Duodenal mucosa (tissue), 2 donors: ENCODE results near the gene ANKRD33B.
A peak's percentile ranks its signal among the peaks of the same experiment; 100 is the strongest.

ENCODE experiments used
- H3K27ac ChIP-seq: one replicate; pipeline ENCODE4 v1.7.0; 2013; ENCODE audit warnings: low read depth, low read length
- H3K27me3 ChIP-seq, 2 donors: one replicate each; pipeline ENCODE4 v1.7.0; 2013; ENCODE audit warnings: low read length in 2 of 2, control low read depth in 1 of 2; ENCODE audit not compliant: insufficient read depth in 2 of 2, control insufficient read depth in 1 of 2
- H3K36me3 ChIP-seq, 2 donors: one replicate each; pipeline ENCODE4 v1.7.0; 2013; ENCODE audit warnings: low read length in 2 of 2, control low read depth in 1 of 2; ENCODE audit not compliant: insufficient read depth in 2 of 2, control insufficient read depth in 1 of 2
- H3K4me1 ChIP-seq, 2 donors: one replicate each; pipeline ENCODE4 v1.7.0; 2013; ENCODE audit warnings: low read length in 2 of 2, control low read depth in 1 of 2; ENCODE audit not compliant: insufficient read depth in 2 of 2, control insufficient read depth in 1 of 2
- H3K4me3 ChIP-seq, 2 donors: one replicate each; pipeline ENCODE4 v1.7.0; 2013; ENCODE audit warnings: low read length in 2 of 2, low read depth in 1 of 2
- H3K9ac ChIP-seq, 2 donors: one replicate each; pipeline ENCODE4 v1.7.0; 2013; ENCODE audit warnings: low read length in 2 of 2, low read depth in 1 of 2
- H3K9me3 ChIP-seq, 2 donors: one replicate each; pipeline ENCODE4 v1.7.0; 2013; ENCODE audit warnings: low read length in 2 of 2, control low read depth in 1 of 2; ENCODE audit not compliant: control insufficient read depth in 1 of 2

Gene ANKRD33B

GRCh38 chr5:10527281-10527950 lies 36.5 kb upstream of the ANKRD33B start:
- no peak overlapping the region for H3K4me3 ChIP-seq
- peaks cover 0 to under 1% of the 10 kb centered on the region in 2 donors for H3K9me3 ChIP-seq
- no peak overlapping the region for H3K9ac ChIP-seq
- H3K27me3 ChIP-seq, result no peaks in the 10 kb centered on the region
- no peaks in the 10 kb centered on the region for H3K36me3 ChIP-seq
- no peak overlapping the region for H3K27ac ChIP-seq
- H3K4me1 ChIP-seq, result no peaks in the 10 kb centered on the region

DNA sequence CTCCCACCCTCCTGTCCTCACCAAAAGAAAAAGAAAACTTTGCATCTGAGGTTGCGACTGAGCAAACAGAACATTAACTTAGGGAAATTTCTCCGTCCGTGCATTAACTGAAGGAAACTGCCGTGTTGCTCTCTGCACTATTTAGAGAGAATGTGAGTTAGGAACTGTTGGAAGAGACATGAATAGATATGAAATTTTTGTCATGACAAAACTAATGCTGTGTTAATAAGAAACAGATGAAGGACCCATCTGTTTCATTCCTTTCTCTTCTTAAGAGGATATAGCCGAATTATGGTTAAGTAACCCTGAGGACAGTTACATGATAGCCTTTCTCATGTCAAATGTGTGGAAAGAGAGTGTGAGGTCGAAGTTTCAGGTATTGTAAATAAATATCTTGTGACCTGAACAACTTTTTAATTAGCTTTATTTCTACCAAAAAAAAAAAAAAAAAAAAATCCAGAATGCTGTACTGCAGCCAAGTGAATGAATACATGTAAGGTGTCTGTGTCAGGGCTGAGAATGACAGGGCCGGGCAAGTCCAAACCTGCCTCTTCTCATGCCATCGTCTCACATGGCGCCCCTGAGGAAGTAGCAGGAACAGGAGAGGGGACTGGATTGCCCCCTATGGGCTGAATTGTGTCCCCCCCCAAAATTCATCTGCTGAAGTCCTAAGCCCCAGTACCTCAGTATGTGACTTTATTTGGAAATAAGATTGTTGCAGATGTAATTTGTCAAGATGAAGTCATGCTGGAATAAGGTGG lies 35.6 kb upstream of the ANKRD33B start:
- H3K4me1 ChIP-seq, result no peaks in the 10 kb centered on the region
- no peak overlapping the region for H3K27ac ChIP-seq
- H3K27me3 ChIP-seq, result no peaks in the 10 kb centered on the region
- H3K4me3 ChIP-seq, result no peak overlapping the region
- H3K9me3 ChIP-seq, result no peaks in the 10 kb centered on the region
- no peaks in the 10 kb centered on the region for H3K36me3 ChIP-seq
- no peak overlapping the region for H3K9ac ChIP-seq

GRCh38 chr5:10528827-10529226 lies 35.0 kb upstream of the ANKRD33B start:
- Histone ChIP-seq H3K4me1 (no peaks in the 10 kb centered on the region), H3K9me3 (no peaks in the 10 kb centered on the region), H3K36me3 (no peaks in the 10 kb centered on the region), H3K4me3 (no peak overlapping the region), H3K27me3 (no peaks in the 10 kb centered on the region), H3K9ac (no peak overlapping the region), H3K27ac (no peak overlapping the region)

GRCh38 chr5:10530601-10531320 lies 33.1 kb upstream of the ANKRD33B start:
- Histone ChIP-seq H3K27me3 (no peaks in the 10 kb centered on the region), H3K4me1 (no peaks in the 10 kb centered on the region), H3K36me3 (no peaks in the 10 kb centered on the region), H3K27ac (no peak overlapping the region), H3K9ac (no peak overlapping the region), H3K4me3 (no peak overlapping the region), H3K9me3 (no peaks in the 10 kb centered on the region)

DNA sequence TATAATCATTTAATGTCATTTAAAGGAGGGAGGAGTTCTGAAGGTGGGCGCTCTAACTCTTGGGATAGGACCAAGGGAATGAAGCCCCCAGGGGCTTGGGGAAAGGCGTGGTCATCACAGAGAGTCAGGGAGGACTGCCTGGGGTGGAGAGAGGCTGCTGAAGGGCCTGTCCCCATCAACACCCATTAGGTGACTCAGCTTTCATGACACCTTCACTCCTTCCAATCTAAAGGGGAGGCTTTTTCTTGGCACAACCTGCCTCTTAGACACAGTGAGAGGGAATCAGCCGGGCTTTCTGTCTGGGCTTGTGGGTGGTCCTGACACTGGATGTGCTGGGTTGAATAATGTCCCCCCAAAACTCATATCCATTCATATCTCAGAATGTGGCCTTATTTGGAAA lies 31.4 kb upstream of the ANKRD33B start:
- Histone ChIP-seq H3K27ac (no peak overlapping the region), H3K4me3 (no peak overlapping the region), H3K4me1 (peaks cover 0 to under 1% of the 10 kb centered on the region in 2 donors), H3K9me3 (no peaks in the 10 kb centered on the region), H3K27me3 (no peaks in the 10 kb centered on the region), H3K36me3 (no peaks in the 10 kb centered on the region), H3K9ac (no peak overlapping the region)

DNA sequence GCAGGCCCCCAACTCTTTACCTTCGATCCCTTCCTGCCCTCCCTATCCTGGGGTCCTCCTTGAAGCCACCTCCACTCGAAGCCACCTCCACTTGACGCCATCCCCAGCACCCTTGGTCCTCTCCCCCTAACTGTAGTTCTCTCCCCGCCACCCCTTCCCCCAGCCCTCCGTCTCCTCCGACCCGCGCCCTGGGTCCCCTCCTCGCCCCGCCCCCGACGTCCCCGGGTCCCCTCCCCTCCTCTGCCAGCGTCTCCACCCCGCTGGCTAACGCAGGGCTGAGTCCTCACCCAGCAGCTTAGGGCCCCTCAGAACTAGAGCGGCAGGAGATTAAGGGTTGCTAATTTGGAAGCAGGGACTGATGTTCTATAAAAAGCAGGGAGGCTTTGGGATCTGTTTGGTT lies 30.6 kb upstream of the ANKRD33B start:
- Histone ChIP-seq H3K27ac (no peak overlapping the region), H3K4me3 (no peak overlapping the region), H3K9ac (no peak overlapping the region), H3K9me3 (no peaks in the 10 kb centered on the region), H3K36me3 (no peaks in the 10 kb centered on the region), H3K4me1 (peaks cover 4 to 5% of the 10 kb centered on the region in 2 donors), H3K27me3 (no peaks in the 10 kb centered on the region)

DNA sequence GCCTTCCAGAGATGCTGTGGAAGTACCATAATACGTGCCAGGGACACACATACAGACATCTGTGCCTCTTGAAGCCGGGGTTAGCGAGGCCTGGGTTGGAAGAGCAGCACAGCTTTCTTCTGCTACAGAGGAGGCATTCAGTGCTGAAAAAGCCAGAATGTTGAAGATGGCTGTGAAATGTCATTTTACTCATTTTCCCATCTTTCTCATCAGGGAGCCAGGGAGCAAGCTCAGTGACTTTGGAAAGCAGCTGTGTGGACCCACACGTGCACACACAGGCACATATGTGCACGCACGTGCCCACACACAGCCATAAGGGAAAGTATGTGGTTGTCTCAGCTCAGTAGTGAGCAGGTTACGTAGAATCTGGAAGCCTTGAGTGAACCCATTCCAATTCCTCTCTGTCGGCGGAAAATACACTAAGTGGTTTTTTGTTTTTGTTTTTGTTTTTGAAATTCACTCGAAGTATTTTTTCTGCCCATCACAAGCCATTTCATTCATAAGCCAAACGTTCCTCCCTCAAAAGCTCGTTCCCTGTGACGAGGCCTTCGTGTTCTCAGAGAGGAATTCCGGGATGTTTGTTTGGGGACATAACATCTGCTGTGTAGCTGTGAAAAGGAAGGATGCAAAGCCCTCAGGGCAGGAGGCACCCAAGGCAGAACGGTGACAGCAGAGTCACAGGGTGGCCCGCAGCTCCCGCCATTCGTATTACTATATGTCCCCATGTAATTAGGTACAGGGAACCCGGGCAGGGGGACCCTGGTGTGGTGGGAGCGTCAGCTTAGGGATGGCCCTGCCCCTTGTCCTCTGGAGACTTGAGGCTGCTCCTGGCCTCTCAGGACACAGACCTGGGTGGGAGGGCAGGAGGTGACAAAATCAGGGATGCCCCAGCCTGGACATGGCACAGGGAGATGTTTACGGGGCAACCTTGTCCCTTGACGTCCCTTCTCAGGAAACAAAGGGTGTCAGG lies 29.0 kb upstream of the ANKRD33B start:
- Histone ChIP-seq H3K27me3 (peaks cover 0 to 6% of the 10 kb centered on the region in 2 donors), H3K9me3 (no peaks in the 10 kb centered on the region), H3K27ac (no peak overlapping the region), H3K9ac (no peak overlapping the region), H3K4me3 (no peak overlapping the region), H3K4me1 (peaks cover 4 to 5% of the 10 kb centered on the region in 2 donors), H3K36me3 (no peaks in the 10 kb centered on the region)

- Histone ChIP-seq H3K36me3 (no peaks in the 10 kb centered on the region), H3K27ac (no peak overlapping the region), H3K4me3 (no peak overlapping the region), H3K9me3 (no peaks in the 10 kb centered on the region), H3K9ac (no peak overlapping the region), H3K4me1 (peaks cover 4 to 5% of the 10 kb centered on the region in 2 donors), H3K27me3 (peaks cover 0 to 6% of the 10 kb centered on the region in 2 donors)
These were observed 27.4 kb upstream of the ANKRD33B start for GRCh38 chr5:10536511-10536910.

GRCh38 chr5:10536931-10537579 lies 26.8 kb upstream of the ANKRD33B start:
- H3K27ac ChIP-seq, result no peak overlapping the region
- H3K9ac ChIP-seq, result no peak overlapping the region
- peaks cover 0 to 6% of the 10 kb centered on the region in 2 donors for H3K27me3 ChIP-seq
- H3K9me3 ChIP-seq, result no peaks in the 10 kb centered on the region
- peaks cover 4 to 5% of the 10 kb centered on the region in 2 donors for H3K4me1 ChIP-seq
- no peaks in the 10 kb centered on the region for H3K36me3 ChIP-seq
- peak overlapping the region in 1 of 2 donors; percentile 37 for H3K4me3 ChIP-seq
